ENCODE data around the gene EPSTI1.

EPSTI1 gene

GRCh38 chr13:43022934-43023288, 30.9 kb upstream of the EPSTI1 start:
- TF ChIP-seq TCF12 (IDR thresholded peaks at IDR 0.05; ENCODE audit: low read depth) (no peak), NFIC (IDR thresholded peaks at IDR 0.05) (no peak), TAF1 (IDR thresholded peaks at IDR 0.05; ENCODE audit: low read depth) (no peak), ZBTB7A (IDR thresholded peaks at IDR 0.05; ENCODE audit: low read depth) (no peak), CREB1 (IDR thresholded peaks at IDR 0.05; ENCODE audit: low read depth) (no peak), EP300 (IDR thresholded peaks at IDR 0.05; ENCODE audit: borderline replicate concordance) (no peak), RAD21 (IDR thresholded peaks at IDR 0.05; ENCODE audit: low read depth) (no peak), TEAD4 (IDR thresholded peaks at IDR 0.05) (no peak), FOXM1 (IDR thresholded peaks at IDR 0.05; ENCODE audit: borderline replicate concordance, low read depth) (no peak), EGR1 (IDR thresholded peaks at IDR 0.05) (no peak), USF1 (IDR thresholded peaks at IDR 0.05) (no peak), REST (IDR thresholded peaks at IDR 0.05; ENCODE audit: low read depth) (no peak), MAX (IDR thresholded peaks at IDR 0.05) (no peak), CEBPB (IDR thresholded peaks at IDR 0.05) (no peak), YY1 (IDR thresholded peaks at IDR 0.05; ENCODE audit: low read depth) (no peak)

- TF ChIP-seq USF1 (IDR thresholded peaks at IDR 0.05) (no peak), ZBTB7A (IDR thresholded peaks at IDR 0.05; ENCODE audit: low read depth) (no peak), EP300 (IDR thresholded peaks at IDR 0.05; ENCODE audit: borderline replicate concordance) (no peak), NFIC (IDR thresholded peaks at IDR 0.05) (no peak), TEAD4 (IDR thresholded peaks at IDR 0.05) (no peak), EGR1 (IDR thresholded peaks at IDR 0.05) (no peak), TCF12 (IDR thresholded peaks at IDR 0.05; ENCODE audit: low read depth) (no peak), TAF1 (IDR thresholded peaks at IDR 0.05; ENCODE audit: low read depth) (no peak)
Measured at GRCh38 chr13:43021926-43022670, 30.1 kb upstream of the EPSTI1 start.

- TF ChIP-seq NFIC (IDR thresholded peaks at IDR 0.05): no peak
- no peak for TF ChIP-seq TCF12 (IDR thresholded peaks at IDR 0.05; ENCODE audit: low read depth)
Measured at GRCh38 chr13:43020794-43021193, 28.8 kb upstream of the EPSTI1 start.

- TF ChIP-seq ZBTB7A (IDR thresholded peaks at IDR 0.05; ENCODE audit: low read depth): no peak
- no peak for TF ChIP-seq USF1 (IDR thresholded peaks at IDR 0.05)
- no peak for TF ChIP-seq CREB1 (IDR thresholded peaks at IDR 0.05; ENCODE audit: low read depth)
Measured at GRCh38 chr13:43019811-43020210, 27.8 kb upstream of the EPSTI1 start.

GRCh38 chr13:43016226-43016625, 24.2 kb upstream of the EPSTI1 start:
- TF ChIP-seq TCF12 (IDR thresholded peaks at IDR 0.05; ENCODE audit: low read depth): no peak
- TF ChIP-seq USF1 (IDR thresholded peaks at IDR 0.05): no peak

- TF ChIP-seq YY1 (IDR thresholded peaks at IDR 0.05; ENCODE audit: low read depth) (no peak), USF1 (IDR thresholded peaks at IDR 0.05) (no peak), TAF1 (IDR thresholded peaks at IDR 0.05; ENCODE audit: low read depth) (no peak), ZBTB7A (IDR thresholded peaks at IDR 0.05; ENCODE audit: low read depth) (no peak), TEAD4 (IDR thresholded peaks at IDR 0.05) (no peak), CEBPB (IDR thresholded peaks at IDR 0.05) (no peak), REST (IDR thresholded peaks at IDR 0.05; ENCODE audit: low read depth) (no peak), RAD21 (IDR thresholded peaks at IDR 0.05; ENCODE audit: low read depth) (no peak), EGR1 (IDR thresholded peaks at IDR 0.05) (no peak), EP300 (IDR thresholded peaks at IDR 0.05; ENCODE audit: borderline replicate concordance) (no peak), TCF12 (IDR thresholded peaks at IDR 0.05; ENCODE audit: low read depth) (no peak)
Measured at GRCh38 chr13:43014162-43014561, 22.1 kb upstream of the EPSTI1 start.

All from Ishikawa (cell line).